Activated CD4-positive, alpha-beta T cell treated with anti-CD3 and anti-CD28 coated beads for 36 hours (primary cell): ENCODE results near the gene FRMD3. TPM values are rescaled to one million over a fixed set of nuclear protein-coding genes. Genes with fewer than 3 reads are reported as not detected.

Experiments used
- ATAC-seq: fragments of 200-7000 bp; cut with Tn5 transposase; one replicate; pipeline ENCODE4 v1.10.0; 2021; ENCODE audit warnings: mild to moderate bottlenecking, moderate library complexity
- CTCF ChIA-PET: fragments of 350-600 bp; sonication (Branson Sonifier 250); formaldehyde crosslinking; loops from one replicate; lab custom pipeline; 2021; ENCODE audit warnings: antibody characterized with exemption; lab: Charles Lee
- POLR2A ChIA-PET: fragments of 350-600 bp; sonication (Branson Sonifier 250); formaldehyde crosslinking; loops from one replicate; lab custom pipeline; 2021; ENCODE audit warnings: antibody characterized with exemption, inconsistent platforms; lab: Charles Lee
- DNase-seq: peaks from one replicate; pipeline ENCODE4 v3.0.0-alpha.2; 2020
- H3K27ac Mint-ChIP-seq: one replicate; pipeline ENCODE4 v1.8.0; 2021; ENCODE audit warnings: mixed read lengths
- H3K27me3 Mint-ChIP-seq: one replicate; pipeline ENCODE4 v1.8.0; 2021; ENCODE audit warnings: mixed read lengths
- H3K36me3 Mint-ChIP-seq: one replicate; pipeline ENCODE4 v1.8.0; 2021; ENCODE audit warnings: low read depth, mixed read lengths
- H3K4me1 Mint-ChIP-seq: one replicate; pipeline ENCODE4 v1.8.0; 2021; ENCODE audit warnings: mixed read lengths
- H3K4me3 Mint-ChIP-seq: one replicate; pipeline ENCODE4 v1.8.0; 2021; ENCODE audit warnings: mild to moderate bottlenecking, moderate library complexity, mixed read lengths
- H3K9me3 Mint-ChIP-seq: one replicate; pipeline ENCODE4 v1.8.0; 2021; ENCODE audit warnings: low read depth, mixed read lengths
- intact Hi-C, 2 experiments: fragments of 100-400 bp; cut with DNase I in 1 of 2; cut with micrococcal nuclease in 1 of 2; formaldehyde crosslinking; loops; one replicate each; pipeline versions ENCODE4 v1.14.2 to v1.15.1; 2022 to 2024; cut with DNase I, micrococcal nuclease
- total RNA-seq, 2 experiments: library from RNA; stranded (reverse); gene quantifications; one replicate each; pipeline ENCODE4 v1.2.3, GENCODE V29; 2021

Gene FRMD3
- under 1 TPM; 0.35 to 0.46 TPM for total RNA-seq

GRCh38 chr9:83538172-83538889 lies at the start of gene FRMD3:
TSS of gene FRMD3 (minus strand) at chr9:83538401. CDS start at chr9:83538231, 170 bp downstream.
- intact Hi-C loops: no loop called here
- Mint-ChIP-seq H3K36me3 (peaks cover 1% of the 10 kb centered on the region), H3K27me3 (peaks cover 28% of the 10 kb centered on the region), H3K4me3 (peak within 1 kb of the TSS; percentile 21), H3K9me3 (no peaks in the 10 kb centered on the region), H3K4me1 (peaks cover 5% of the 10 kb centered on the region), H3K27ac (no peak within 1 kb of the TSS)
- DNase-seq (peak; percentile 54), ATAC-seq (peak; percentile 80)
- ChIA-PET POLR2A (no interaction called here), CTCF (interaction anchor here (0.9 to 1.6 kb wide), 3 partner anchors 36 to 204 kb away, joined by 3 to 4 read pairs (median 3); no protein-coding TSS in a partner anchor)

DNA sequence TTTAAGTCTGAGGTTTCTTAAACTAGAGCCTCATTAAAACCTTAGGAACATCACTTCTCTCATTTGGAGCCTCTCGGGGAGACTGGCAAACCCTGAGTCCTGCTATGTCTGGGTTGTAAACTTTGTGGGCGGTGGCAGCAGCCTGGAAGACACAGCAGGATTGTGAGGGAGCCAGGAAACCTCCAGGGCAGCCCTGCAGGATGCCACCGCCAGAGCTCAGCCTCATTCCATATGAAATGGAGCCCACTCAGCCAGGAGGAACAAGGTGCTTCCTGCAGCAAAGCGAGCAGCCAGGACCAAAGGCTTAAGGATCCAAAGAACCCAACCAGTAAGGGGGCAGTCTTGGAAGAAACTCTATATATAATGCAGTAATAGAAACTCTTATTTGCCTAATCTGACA lies 46.8 kb upstream of the FRMD3 start:
- POLR2A ChIA-PET: no interaction called here
- Mint-ChIP-seq H3K9me3 (peaks cover 2% of the 10 kb centered on the region), H3K4me1 (peaks cover 9% of the 10 kb centered on the region), H3K4me3 (no peak overlapping the region), H3K27ac (no peak overlapping the region), H3K27me3 (no peaks in the 10 kb centered on the region), H3K36me3 (peaks cover 5% of the 10 kb centered on the region)
- DNase-seq (no peak), ATAC-seq (no peak)
- intact Hi-C loops: no loop called here
- CTCF ChIA-PET: interaction anchor here (1.8 to 1.9 kb wide), 2 partner anchors 11 to 36 kb away, joined by 5 to 7 read pairs; no protein-coding TSS in a partner anchor

DNA sequence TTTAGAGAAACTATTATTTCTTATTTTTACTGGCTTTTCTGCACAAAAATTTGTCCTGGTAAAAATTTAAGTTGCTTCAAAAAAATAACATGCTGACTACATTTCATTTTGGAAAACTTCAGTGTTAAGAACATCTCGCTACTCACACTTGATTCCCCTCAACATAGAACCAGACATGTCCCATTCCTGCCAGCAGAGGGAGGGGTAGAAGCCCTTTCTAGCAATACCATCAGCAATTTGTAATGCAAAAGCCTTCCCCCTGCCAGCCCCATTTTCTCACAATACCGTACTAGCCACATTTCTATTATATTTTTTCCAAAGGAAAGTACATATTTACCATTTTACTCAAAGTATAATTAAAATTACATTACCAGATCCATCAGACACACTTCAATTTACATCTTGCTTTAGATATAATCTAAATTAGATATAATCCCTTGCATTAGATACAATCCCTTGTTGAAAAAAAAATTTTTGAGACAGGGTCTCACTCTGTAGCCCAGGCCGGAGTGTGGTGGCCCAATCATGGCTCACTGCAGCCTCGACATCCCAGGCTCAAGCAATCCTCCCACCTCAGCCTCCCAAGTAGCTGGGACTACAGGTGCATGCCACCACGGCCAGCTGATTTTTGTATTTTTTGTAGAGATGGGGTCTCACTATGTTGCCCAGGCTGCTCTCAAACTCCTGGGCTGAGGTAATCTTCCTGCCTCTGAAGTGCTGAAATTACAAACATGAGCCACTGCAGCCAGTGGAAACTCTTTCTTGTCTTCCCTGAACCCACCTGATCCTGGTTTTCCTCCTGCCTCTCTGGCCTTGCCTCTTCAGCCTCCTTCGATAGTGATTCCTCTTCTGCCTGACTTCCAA lies 45.2 kb upstream of the FRMD3 start:
- Mint-ChIP-seq H3K4me3 (no peak overlapping the region), H3K9me3 (peaks cover 11% of the 10 kb centered on the region), H3K4me1 (peaks cover 9% of the 10 kb centered on the region), H3K27ac (no peak overlapping the region), H3K27me3 (no peaks in the 10 kb centered on the region), H3K36me3 (peaks cover 5% of the 10 kb centered on the region)
- intact Hi-C loops: no loop called here
- ChIA-PET CTCF (interaction anchor here (0.7 kb wide), 1 partner anchor 248 kb away, joined by 3 read pairs; no protein-coding TSS in a partner anchor), POLR2A (no interaction called here)
- peak; percentile 36 for ATAC-seq
- DNase-seq: peak; percentile 44

GRCh38 chr9:83582029-83582428 lies 43.8 kb upstream of the FRMD3 start:
- H3K4me3 Mint-ChIP-seq: no peak overlapping the region
- POLR2A ChIA-PET: no interaction called here

GRCh38 chr9:83574482-83574881 lies 36.3 kb upstream of the FRMD3 start:
- DNase-seq: no peak
- no peak for ATAC-seq
- no peak overlapping the region for H3K27ac Mint-ChIP-seq
- peaks cover 3% of the 10 kb centered on the region for H3K36me3 Mint-ChIP-seq
- CTCF ChIA-PET: interaction anchor here (1.1 kb wide), 1 partner anchor 36 kb away, joined by 4 read pairs; the partner anchor contains the start of gene FRMD3
- H3K4me3 Mint-ChIP-seq: no peak overlapping the region
- intact Hi-C loops: no loop called here
- POLR2A ChIA-PET: no interaction called here
- no peaks in the 10 kb centered on the region for H3K27me3 Mint-ChIP-seq
- H3K9me3 Mint-ChIP-seq: peaks cover 12% of the 10 kb centered on the region
- no peaks in the 10 kb centered on the region for H3K4me1 Mint-ChIP-seq

More at GRCh38 chr9:83582029-83582428, 43.8 kb upstream of the FRMD3 start:
- Mint-ChIP-seq H3K9me3 (peaks cover 14% of the 10 kb centered on the region), H3K4me1 (no peaks in the 10 kb centered on the region), H3K27ac (no peak overlapping the region), H3K27me3 (no peaks in the 10 kb centered on the region), H3K36me3 (peaks cover 5% of the 10 kb centered on the region)
- ATAC-seq (no peak), DNase-seq (no peak)
- CTCF ChIA-PET: no interaction called here
- intact Hi-C loops: no loop called here

DNA sequence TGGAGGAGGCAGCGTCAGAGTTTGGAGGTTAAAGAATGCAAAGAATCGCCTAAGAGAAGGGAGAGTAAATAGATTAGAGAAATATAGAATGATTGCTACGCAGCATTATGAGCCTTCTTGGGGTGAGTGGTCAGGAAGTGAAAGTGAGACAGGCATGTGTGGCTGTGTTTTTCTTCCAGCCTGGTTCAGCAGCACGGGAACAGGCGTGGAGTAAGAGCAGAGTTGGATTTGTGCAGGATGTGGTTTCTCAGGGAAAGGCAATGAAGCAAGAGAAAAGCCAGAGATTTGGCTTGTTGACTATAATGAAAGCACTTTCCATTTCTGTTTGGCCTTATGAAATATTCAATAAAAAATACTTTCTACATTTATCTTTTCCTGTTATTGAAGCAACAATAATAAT lies 34.3 kb upstream of the FRMD3 start:
- Mint-ChIP-seq H3K27ac (no peak overlapping the region), H3K27me3 (no peaks in the 10 kb centered on the region), H3K4me3 (no peak overlapping the region), H3K9me3 (peaks cover 2% of the 10 kb centered on the region), H3K36me3 (peaks cover 3% of the 10 kb centered on the region), H3K4me1 (no peaks in the 10 kb centered on the region)
- POLR2A ChIA-PET: no interaction called here
- intact Hi-C loops: no loop called here
- CTCF ChIA-PET: no interaction called here
- DNase-seq (no peak), ATAC-seq (no peak)

GRCh38 chr9:83570359-83570758 lies 32.2 kb upstream of the FRMD3 start:
- CTCF ChIA-PET: no interaction called here

DNA sequence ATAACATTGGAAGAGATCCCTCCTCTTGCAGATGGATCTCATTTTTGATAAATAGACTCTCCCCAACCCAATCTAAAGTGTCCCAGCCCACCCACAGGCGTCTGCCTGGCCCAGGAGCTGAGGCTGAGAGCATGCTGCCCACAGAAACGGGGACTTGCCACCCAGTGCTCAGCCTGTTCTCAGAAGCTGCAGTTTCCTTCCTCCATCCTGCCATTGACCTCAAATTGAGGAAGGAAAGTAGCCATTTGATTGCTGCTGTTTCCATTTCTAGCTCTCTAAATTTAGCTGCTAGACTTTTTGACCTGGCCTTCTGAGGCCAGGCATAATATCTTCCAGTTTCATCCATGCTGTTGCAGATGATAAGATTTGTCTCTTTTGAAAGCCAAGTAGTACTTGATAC lies 31.1 kb upstream of the FRMD3 start:
- no peaks in the 10 kb centered on the region for H3K27me3 Mint-ChIP-seq
- CTCF ChIA-PET: interaction anchor here (0.7 kb wide), 1 partner anchor 1218 kb away, joined by 3 read pairs; no protein-coding TSS in a partner anchor
- DNase-seq: no peak
- peaks cover 2% of the 10 kb centered on the region for H3K9me3 Mint-ChIP-seq
- H3K27ac Mint-ChIP-seq: no peak overlapping the region
- POLR2A ChIA-PET: no interaction called here
- ATAC-seq: no peak
- intact Hi-C loops: no loop called here
- H3K4me1 Mint-ChIP-seq: no peaks in the 10 kb centered on the region
- no peak overlapping the region for H3K4me3 Mint-ChIP-seq
- H3K36me3 Mint-ChIP-seq: peaks cover 2% of the 10 kb centered on the region

More at GRCh38 chr9:83570359-83570758, 32.2 kb upstream of the FRMD3 start:
- no peak overlapping the region for H3K4me3 Mint-ChIP-seq
- H3K4me1 Mint-ChIP-seq: no peaks in the 10 kb centered on the region
- H3K27ac Mint-ChIP-seq: no peak overlapping the region
- ATAC-seq (no peak), DNase-seq (no peak)
- peaks cover 3% of the 10 kb centered on the region for H3K36me3 Mint-ChIP-seq
- peaks cover 2% of the 10 kb centered on the region for H3K9me3 Mint-ChIP-seq
- POLR2A ChIA-PET: no interaction called here
- intact Hi-C loops: no loop called here
- no peaks in the 10 kb centered on the region for H3K27me3 Mint-ChIP-seq

DNA sequence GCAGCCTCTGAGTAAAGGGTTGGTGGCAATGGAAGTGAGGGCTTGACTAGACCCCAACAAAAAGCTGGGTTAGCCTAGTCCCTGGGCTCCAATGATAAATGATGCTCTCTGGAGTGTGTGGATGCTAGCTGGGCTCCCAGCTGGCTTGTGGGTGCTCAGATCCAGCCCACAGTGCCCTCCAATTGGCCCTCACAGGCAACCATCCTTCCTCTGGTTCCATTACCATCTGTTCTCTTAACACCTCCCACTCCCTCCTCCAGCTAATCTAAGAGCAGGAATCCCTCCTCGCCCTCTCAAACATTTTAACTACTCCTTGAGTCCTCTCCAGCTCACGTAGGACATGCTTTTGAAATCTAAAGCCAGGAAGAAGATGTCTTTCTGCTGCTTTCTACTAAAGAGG lies 25.2 kb upstream of the FRMD3 start:
- intact Hi-C loops: no loop called here
- DNase-seq: no peak
- POLR2A ChIA-PET: no interaction called here

DNA sequence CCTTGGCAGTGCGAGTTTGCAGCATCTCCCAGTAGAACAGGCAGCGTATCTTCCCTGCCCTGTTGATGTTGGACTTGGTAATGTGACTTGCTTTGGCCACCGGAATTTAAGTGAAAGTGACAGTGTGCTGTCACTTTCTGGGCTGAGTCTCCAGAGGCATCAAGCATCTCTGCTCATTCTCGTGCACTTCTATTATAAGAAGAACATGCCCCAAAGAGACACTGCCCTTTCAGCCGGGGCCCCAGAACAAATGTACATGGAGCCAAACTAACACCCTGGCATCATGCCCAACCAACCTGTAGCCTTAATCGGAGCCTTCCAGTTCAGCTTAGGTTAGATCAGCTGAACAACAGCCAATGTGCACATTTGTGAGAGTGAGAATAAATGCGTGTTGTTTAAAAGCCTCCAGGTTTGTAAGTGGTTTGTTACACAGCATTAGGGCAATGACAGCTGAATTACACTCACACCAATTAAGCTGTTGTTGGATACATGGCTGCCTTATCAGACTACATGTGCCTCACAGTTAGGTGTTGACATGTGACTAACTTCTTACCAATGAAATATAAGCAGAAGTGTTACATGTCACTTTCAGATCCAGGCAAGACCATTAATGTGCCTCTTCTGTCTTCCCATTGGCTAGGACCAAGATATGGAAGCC lies 22.1 kb upstream of the FRMD3 start:
- Mint-ChIP-seq H3K4me3 (no peak overlapping the region), H3K9me3 (no peaks in the 10 kb centered on the region), H3K4me1 (no peaks in the 10 kb centered on the region), H3K27ac (no peak overlapping the region), H3K36me3 (peaks cover 3% of the 10 kb centered on the region), H3K27me3 (no peaks in the 10 kb centered on the region)
- DNase-seq (no peak), ATAC-seq (no peak)
- POLR2A ChIA-PET: no interaction called here
- intact Hi-C loops: no loop called here
- CTCF ChIA-PET: no interaction called here

More for the DNA sequence above, 25.2 kb upstream of the FRMD3 start:
- H3K36me3 Mint-ChIP-seq: no peaks in the 10 kb centered on the region
- no peaks in the 10 kb centered on the region for H3K27me3 Mint-ChIP-seq
- CTCF ChIA-PET: interaction anchor here (0.7 kb wide), 1 partner anchor 19 kb away, joined by 3 read pairs; no protein-coding TSS in a partner anchor
- no peak overlapping the region for H3K4me3 Mint-ChIP-seq
- ATAC-seq: no peak
- peaks cover 2% of the 10 kb centered on the region for H3K9me3 Mint-ChIP-seq
- no peaks in the 10 kb centered on the region for H3K4me1 Mint-ChIP-seq
- no peak overlapping the region for H3K27ac Mint-ChIP-seq

DNA sequence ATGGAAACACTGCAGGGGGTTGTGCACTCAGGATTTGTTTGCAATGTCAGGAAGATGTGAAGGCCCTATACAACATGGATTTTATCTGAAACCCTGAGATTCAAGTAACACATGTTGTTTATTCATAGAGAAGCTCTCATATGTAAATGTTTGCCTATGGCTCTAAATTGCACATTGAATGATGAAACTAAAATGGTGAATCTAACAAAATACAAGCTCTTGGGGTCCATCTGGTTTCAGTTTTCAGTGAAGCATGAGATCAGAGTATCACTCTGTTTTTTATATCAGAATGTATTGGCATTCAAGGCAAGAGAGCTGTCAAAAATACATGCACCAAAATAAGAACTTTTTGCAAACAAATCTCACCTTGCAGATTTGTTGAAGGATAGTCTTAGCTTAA lies 19.6 kb upstream of the FRMD3 start:
- no peaks in the 10 kb centered on the region for H3K27me3 Mint-ChIP-seq
- intact Hi-C loops: no loop called here
- H3K36me3 Mint-ChIP-seq: peaks cover 3% of the 10 kb centered on the region
- POLR2A ChIA-PET: no interaction called here
- H3K27ac Mint-ChIP-seq: no peak overlapping the region
- DNase-seq (no peak), ATAC-seq (no peak)
- H3K4me3 Mint-ChIP-seq: no peak overlapping the region
- H3K4me1 Mint-ChIP-seq: no peaks in the 10 kb centered on the region
- CTCF ChIA-PET: no interaction called here
- H3K9me3 Mint-ChIP-seq: peaks cover 13% of the 10 kb centered on the region
